ENCODE data around the gene PLEKHO2.
"Not testable (repeated sequence)": the region's sequence is repeated elsewhere in the genome, so short reads cannot be mapped to it uniquely, and the experiment has no call there.

Gene PLEKHO2

GRCh38 chr15:64809649-64810496, 31.8 kb upstream of the PLEKHO2 start:
- Histone ChIP-seq H3K79me1 (ENCODE audit: low read depth, low read length) (no peaks in the 10 kb centered on the region), H4K8ac (ENCODE audit: low read depth, low read length) (no peak overlapping the region), H3K4ac (ENCODE audit: low read length) (no peak overlapping the region), H3K27ac (replicated peaks; ENCODE audit: low read length) (no peak overlapping the region), H4K91ac (ENCODE audit: low read depth, low read length, poor library complexity) (no peak overlapping the region), H3K27me3 (ENCODE audit: control insufficient read depth in 3 of 3, insufficient read depth in 3 of 3, low read depth in 1 of 3, low read length in 3 of 3) (no peaks in the 10 kb centered on the region), H3K4me1 (ENCODE audit: control insufficient read depth in 2 of 2, insufficient read depth in 1 of 2, low read depth in 1 of 2, low read length in 2 of 2) (peaks cover 20 to 34% of the 10 kb centered on the region in 2 donors), H3K4me3 (ENCODE audit: low read length in 2 of 2) (no peak overlapping the region), H2BK5ac (ENCODE audit: low read length) (no peak overlapping the region), H3K9ac (ENCODE audit: low read depth, low read length, poor library complexity) (peak overlapping the region; percentile 47), H3K9me3 (replicated peaks in 1 of 2; ENCODE audit: control insufficient read depth in 2 of 2, insufficient read depth in 1 of 2, low read depth in 1 of 2, low read length in 2 of 2) (no peaks in the 10 kb centered on the region), H2BK120ac (ENCODE audit: low read depth, low read length) (no peak overlapping the region), H3K23ac (ENCODE audit: low read depth, low read length, poor library complexity) (no peak overlapping the region), H3K14ac (ENCODE audit: low read length) (no peak overlapping the region), H2AK5ac (ENCODE audit: low read depth, low read length) (peak overlapping the region; percentile 1), H3K4me2 (ENCODE audit: insufficient read depth, low read length, poor library complexity, severe bottlenecking) (no peak overlapping the region), H2BK15ac (ENCODE audit: low read length) (no peak overlapping the region), H2BK12ac (ENCODE audit: low read length) (no peak overlapping the region), H3K36me3 (replicated peaks in 1 of 2; ENCODE audit: control insufficient read depth in 2 of 2, insufficient read depth in 2 of 2, low read length in 2 of 2) (no peaks in the 10 kb centered on the region), H3K18ac (ENCODE audit: low read length) (no peak overlapping the region), H2AFZ (ENCODE audit: low read length) (peak overlapping the region; percentile 4)
- DNase-seq (ENCODE audit: low spot score) = peak; percentile 83
- WGBS, 2 donors (ENCODE audit: extremely low coverage in 2 of 2, insufficient read length in 2 of 2, insufficient replicate concordance in 1 of 2) = no CpG with 5 or more reads among the region's 14 CpGs

DNA sequence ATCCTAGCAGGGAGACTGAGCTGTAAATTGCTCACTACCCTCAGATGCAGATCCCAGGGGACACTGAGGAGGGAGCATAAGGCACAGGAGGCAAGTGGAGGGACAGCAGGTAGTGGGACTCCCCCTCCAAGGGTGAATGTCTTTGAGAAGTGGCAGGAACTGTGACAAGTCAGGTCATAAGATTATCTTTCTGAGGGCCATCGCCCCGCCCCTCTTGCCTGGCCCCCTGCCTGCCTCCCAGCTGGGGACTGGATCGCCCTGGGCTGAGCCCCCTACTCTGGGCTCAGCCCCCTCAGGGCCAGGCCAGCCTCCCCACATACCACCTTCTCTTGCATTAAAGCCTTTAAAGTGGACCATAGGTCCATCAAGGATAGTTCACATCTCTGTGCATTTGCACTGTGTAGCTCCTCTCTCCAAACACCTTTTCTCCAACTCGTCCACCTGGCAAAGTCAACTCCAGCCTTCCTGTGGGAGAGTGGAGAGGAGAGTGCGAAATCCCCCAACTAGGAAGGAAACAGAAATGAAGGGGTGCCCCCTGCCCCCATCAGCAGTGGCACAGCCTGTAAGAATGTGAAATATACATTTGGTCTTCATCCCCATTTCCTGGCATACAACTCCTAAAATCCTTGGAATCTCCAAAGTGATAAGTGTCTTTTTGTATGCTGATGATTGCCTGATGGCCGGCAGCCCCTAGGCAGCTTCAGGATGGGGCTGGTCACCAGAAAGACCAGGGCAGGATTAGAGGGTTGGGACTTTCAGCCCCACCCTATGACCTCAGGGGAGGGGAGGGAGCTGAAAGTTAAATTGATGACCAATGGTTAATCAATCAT, 31.0 kb upstream of the PLEKHO2 start:
- peak overlapping the region; percentile 4 for H2AFZ ChIP-seq (ENCODE audit: low read length)
- H2BK5ac ChIP-seq (ENCODE audit: low read length) = no peak overlapping the region
- peak overlapping the region; percentile 1 for H2AK5ac ChIP-seq (ENCODE audit: low read depth, low read length)
- H3K27ac ChIP-seq (replicated peaks; ENCODE audit: low read length) = no peak overlapping the region
- DNase-seq (ENCODE audit: low spot score) = no peak
- H3K4me1 ChIP-seq (ENCODE audit: control insufficient read depth in 2 of 2, insufficient read depth in 1 of 2, low read depth in 1 of 2, low read length in 2 of 2) = peaks cover 20 to 34% of the 10 kb centered on the region in 2 donors
- H3K36me3 ChIP-seq (replicated peaks in 1 of 2; ENCODE audit: control insufficient read depth in 2 of 2, insufficient read depth in 2 of 2, low read length in 2 of 2) = peaks cover 0 to 5% of the 10 kb centered on the region in 2 donors
- no peaks in the 10 kb centered on the region for H3K27me3 ChIP-seq (ENCODE audit: control insufficient read depth in 3 of 3, insufficient read depth in 3 of 3, low read depth in 1 of 3, low read length in 3 of 3)
- H3K18ac ChIP-seq (ENCODE audit: low read length) = peak overlapping the region; percentile 6
- H3K4me3 ChIP-seq (ENCODE audit: low read length in 2 of 2) = no peak overlapping the region
- H3K79me1 ChIP-seq (ENCODE audit: low read depth, low read length) = no peaks in the 10 kb centered on the region
- peak overlapping the region; percentile 47 for H3K9ac ChIP-seq (ENCODE audit: low read depth, low read length, poor library complexity)
- no peak overlapping the region for H4K91ac ChIP-seq (ENCODE audit: low read depth, low read length, poor library complexity)
- no peak overlapping the region for H3K4ac ChIP-seq (ENCODE audit: low read length)
- no CpG with 5 or more reads among the region's 6 CpGs for WGBS, 2 donors (ENCODE audit: extremely low coverage in 2 of 2, insufficient read length in 2 of 2, insufficient replicate concordance in 1 of 2)
- no peak overlapping the region for H2BK12ac ChIP-seq (ENCODE audit: low read length)
- no peak overlapping the region for H3K4me2 ChIP-seq (ENCODE audit: insufficient read depth, low read length, poor library complexity, severe bottlenecking)
- no peak overlapping the region for H2BK15ac ChIP-seq (ENCODE audit: low read length)
- H3K23ac ChIP-seq (ENCODE audit: low read depth, low read length, poor library complexity) = no peak overlapping the region
- H3K9me3 ChIP-seq (replicated peaks in 1 of 2; ENCODE audit: control insufficient read depth in 2 of 2, insufficient read depth in 1 of 2, low read depth in 1 of 2, low read length in 2 of 2) = no peaks in the 10 kb centered on the region
- H4K8ac ChIP-seq (ENCODE audit: low read depth, low read length) = no peak overlapping the region
- no peak overlapping the region for H3K14ac ChIP-seq (ENCODE audit: low read length)
- no peak overlapping the region for H2BK120ac ChIP-seq (ENCODE audit: low read depth, low read length)

GRCh38 chr15:64813075-64813474, 28.6 kb upstream of the PLEKHO2 start:
- DNase-seq (ENCODE audit: low spot score) = no peak
- Histone ChIP-seq H3K9ac (ENCODE audit: low read depth, low read length, poor library complexity) (no peak overlapping the region), H4K91ac (ENCODE audit: low read depth, low read length, poor library complexity) (no peak overlapping the region), H2BK12ac (ENCODE audit: low read length) (no peak overlapping the region), H2BK15ac (ENCODE audit: low read length) (no peak overlapping the region), H3K4me2 (ENCODE audit: insufficient read depth, low read length, poor library complexity, severe bottlenecking) (no peak overlapping the region), H3K9me3 (replicated peaks in 1 of 2; ENCODE audit: control insufficient read depth in 2 of 2, insufficient read depth in 1 of 2, low read depth in 1 of 2, low read length in 2 of 2) (no peaks in the 10 kb centered on the region), H3K4me1 (ENCODE audit: control insufficient read depth in 2 of 2, insufficient read depth in 1 of 2, low read depth in 1 of 2, low read length in 2 of 2) (peaks cover 9 to 21% of the 10 kb centered on the region in 2 donors), H2BK5ac (ENCODE audit: low read length) (no peak overlapping the region), H3K27ac (replicated peaks; ENCODE audit: low read length) (no peak overlapping the region), H3K23ac (ENCODE audit: low read depth, low read length, poor library complexity) (no peak overlapping the region), H2BK120ac (ENCODE audit: low read depth, low read length) (no peak overlapping the region), H3K14ac (ENCODE audit: low read length) (no peak overlapping the region), H3K18ac (ENCODE audit: low read length) (no peak overlapping the region), H3K27me3 (ENCODE audit: control insufficient read depth in 3 of 3, insufficient read depth in 3 of 3, low read depth in 1 of 3, low read length in 3 of 3) (no peaks in the 10 kb centered on the region), H3K4me3 (ENCODE audit: low read length in 2 of 2) (no peak overlapping the region), H4K8ac (ENCODE audit: low read depth, low read length) (no peak overlapping the region), H3K4ac (ENCODE audit: low read length) (no peak overlapping the region), H2AK5ac (ENCODE audit: low read depth, low read length) (no peak overlapping the region), H3K79me1 (ENCODE audit: low read depth, low read length) (no peaks in the 10 kb centered on the region), H3K36me3 (replicated peaks in 1 of 2; ENCODE audit: control insufficient read depth in 2 of 2, insufficient read depth in 2 of 2, low read length in 2 of 2) (peaks cover 9 to 25% of the 10 kb centered on the region in 2 donors), H2AFZ (ENCODE audit: low read length) (no peak overlapping the region)
- WGBS, 2 donors (ENCODE audit: extremely low coverage in 2 of 2, insufficient read length in 2 of 2, insufficient replicate concordance in 1 of 2) = no CpG with 5 or more reads among the region's 6 CpGs

DNA sequence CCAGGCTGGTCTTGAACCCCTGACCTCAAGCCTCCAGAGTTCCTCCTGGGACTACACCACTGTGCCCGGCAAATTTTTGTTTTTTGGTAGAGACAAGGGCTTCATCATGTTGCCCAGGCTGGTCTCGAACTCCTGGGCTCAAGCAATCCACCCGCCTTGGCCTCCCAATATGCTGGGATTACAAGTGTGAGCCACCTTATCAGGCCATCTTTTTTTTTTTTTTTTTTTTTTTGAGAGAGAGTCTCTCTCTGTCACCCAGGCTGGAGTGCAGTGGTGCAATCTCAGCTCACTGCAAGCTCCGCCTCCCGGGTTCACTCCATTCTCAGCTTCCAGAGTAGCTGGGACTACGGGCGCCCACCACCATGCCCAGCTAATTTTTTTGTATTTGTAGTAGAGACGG, 27.4 kb upstream of the PLEKHO2 start:
- Histone ChIP-seq H3K36me3 (replicated peaks in 1 of 2; ENCODE audit: control insufficient read depth in 2 of 2, insufficient read depth in 2 of 2, low read length in 2 of 2) (peaks cover 13 to 37% of the 10 kb centered on the region in 2 donors), H3K4me1 (ENCODE audit: control insufficient read depth in 2 of 2, insufficient read depth in 1 of 2, low read depth in 1 of 2, low read length in 2 of 2) (peaks cover 8 to 12% of the 10 kb centered on the region in 2 donors)
- H3K4ac ChIP-seq (ENCODE audit: low read length); H2BK12ac ChIP-seq (ENCODE audit: low read length); H2AK5ac ChIP-seq (ENCODE audit: low read depth, low read length); H3K4me3 ChIP-seq (ENCODE audit: low read length in 2 of 2); H3K4me2 ChIP-seq (ENCODE audit: insufficient read depth, low read length, poor library complexity, severe bottlenecking); DNase-seq (ENCODE audit: low spot score); H4K8ac ChIP-seq (ENCODE audit: low read depth, low read length); H3K9me3 ChIP-seq (replicated peaks in 1 of 2; ENCODE audit: control insufficient read depth in 2 of 2, insufficient read depth in 1 of 2, low read depth in 1 of 2, low read length in 2 of 2); H3K14ac ChIP-seq (ENCODE audit: low read length); H3K27me3 ChIP-seq (ENCODE audit: control insufficient read depth in 3 of 3, insufficient read depth in 3 of 3, low read depth in 1 of 3, low read length in 3 of 3); H3K79me1 ChIP-seq (ENCODE audit: low read depth, low read length); H3K9ac ChIP-seq (ENCODE audit: low read depth, low read length, poor library complexity); H2AFZ ChIP-seq (ENCODE audit: low read length); H2BK15ac ChIP-seq (ENCODE audit: low read length); H2BK5ac ChIP-seq (ENCODE audit: low read length); H3K27ac ChIP-seq (replicated peaks; ENCODE audit: low read length); H2BK120ac ChIP-seq (ENCODE audit: low read depth, low read length); H3K18ac ChIP-seq (ENCODE audit: low read length); H3K23ac ChIP-seq (ENCODE audit: low read depth, low read length, poor library complexity); H4K91ac ChIP-seq (ENCODE audit: low read depth, low read length, poor library complexity): not testable (repeated sequence)
- WGBS, 2 donors (ENCODE audit: extremely low coverage in 2 of 2, insufficient read length in 2 of 2, insufficient replicate concordance in 1 of 2) = no CpG with 5 or more reads among the region's 8 CpGs
